ENCODE data around the gene NPTX1.

GRCh38 chr17:80445726-80446110 is 30.7 kb downstream of the NPTX1 start:
- TF ChIP-seq EP300 (IDR thresholded peaks at IDR 0.05) (no peak), JUN (IDR thresholded peaks at IDR 0.05) (no peak), SMC3 (IDR thresholded peaks at IDR 0.05) (no peak)
